ENCODE results near the gene ADAM15. TPM values are rescaled to one million over a fixed set of nuclear protein-coding genes. Genes with fewer than 3 reads are reported as not detected.

ADAM15 gene
- total RNA-seq, 1 donor from 2014 or later: 186 TPM

DNA sequence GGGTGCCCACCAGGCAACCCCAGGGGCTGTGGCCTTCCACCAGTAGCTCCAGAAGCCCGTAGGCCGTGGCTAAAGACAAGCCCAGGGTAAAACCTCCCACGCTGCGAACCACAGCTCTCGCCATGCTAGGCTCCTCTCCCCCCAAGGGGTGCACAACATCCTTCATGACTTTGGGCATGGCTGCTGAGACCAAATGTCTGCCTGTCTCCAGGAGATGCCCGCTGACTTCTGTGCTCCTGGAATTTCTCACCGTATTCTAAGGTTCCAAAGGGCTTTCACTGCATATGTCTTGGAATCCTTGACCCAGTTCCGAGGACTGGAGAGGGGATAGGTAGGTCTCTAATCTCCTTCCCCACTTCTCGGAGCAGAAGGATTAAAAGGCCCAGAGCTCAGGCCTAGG is 17.6 kb upstream of the ADAM15 start, which contains the start of the genes DCST1 and DCST2:
Gene DCST1 (plus strand): TSS at position 301 of the 400 bp plus-strand sequence. CDS start 213 bp downstream, outside the sequence.
Gene DCST2 (minus strand): TSS at position 258 of the 400 bp plus-strand sequence. CDS start 80 bp downstream, at position 178.
- H3K27me3 ChIP-seq (ENCODE audit: control insufficient read depth, insufficient read depth, low read length): no peaks in the 10 kb centered on the region
- TF ChIP-seq, protein P1, sequence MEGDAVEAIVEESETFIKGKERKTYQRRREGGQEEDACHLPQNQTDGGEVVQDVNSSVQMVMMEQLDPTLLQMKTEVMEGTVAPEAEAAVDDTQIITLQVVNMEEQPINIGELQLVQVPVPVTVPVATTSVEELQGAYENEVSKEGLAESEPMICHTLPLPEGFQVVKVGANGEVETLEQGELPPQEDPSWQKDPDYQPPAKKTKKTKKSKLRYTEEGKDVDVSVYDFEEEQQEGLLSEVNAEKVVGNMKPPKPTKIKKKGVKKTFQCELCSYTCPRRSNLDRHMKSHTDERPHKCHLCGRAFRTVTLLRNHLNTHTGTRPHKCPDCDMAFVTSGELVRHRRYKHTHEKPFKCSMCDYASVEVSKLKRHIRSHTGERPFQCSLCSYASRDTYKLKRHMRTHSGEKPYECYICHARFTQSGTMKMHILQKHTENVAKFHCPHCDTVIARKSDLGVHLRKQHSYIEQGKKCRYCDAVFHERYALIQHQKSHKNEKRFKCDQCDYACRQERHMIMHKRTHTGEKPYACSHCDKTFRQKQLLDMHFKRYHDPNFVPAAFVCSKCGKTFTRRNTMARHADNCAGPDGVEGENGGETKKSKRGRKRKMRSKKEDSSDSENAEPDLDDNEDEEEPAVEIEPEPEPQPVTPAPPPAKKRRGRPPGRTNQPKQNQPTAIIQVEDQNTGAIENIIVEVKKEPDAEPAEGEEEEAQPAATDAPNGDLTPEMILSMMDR (IDR thresholded peaks at IDR 0.05; ENCODE audit: insufficient read depth, low read length, poor library complexity, severe bottlenecking): no peak
- no peaks in the 10 kb centered on the region for H3K36me3 ChIP-seq (ENCODE audit: control insufficient read depth, insufficient read depth, low read length)
- DNase-seq (ENCODE audit: low read depth): no peak
- no peak within 1 kb of the TSS for H3K4me3 ChIP-seq (ENCODE audit: low read depth, low read length)

- no peak overlapping the region for H3K4me3 ChIP-seq (ENCODE audit: low read depth, low read length)
- DNase-seq (ENCODE audit: low read depth): no peak
- H3K36me3 ChIP-seq (ENCODE audit: control insufficient read depth, insufficient read depth, low read length): no peaks in the 10 kb centered on the region
- TF ChIP-seq, protein P1 (IDR thresholded peaks at IDR 0.05; ENCODE audit: insufficient read depth, low read length, poor library complexity, severe bottlenecking): no peak
- no peaks in the 10 kb centered on the region for H3K27me3 ChIP-seq (ENCODE audit: control insufficient read depth, insufficient read depth, low read length)
Measured at GRCh38 chr1:155034318-155035208, 16.6 kb upstream of the ADAM15 start.

DNA sequence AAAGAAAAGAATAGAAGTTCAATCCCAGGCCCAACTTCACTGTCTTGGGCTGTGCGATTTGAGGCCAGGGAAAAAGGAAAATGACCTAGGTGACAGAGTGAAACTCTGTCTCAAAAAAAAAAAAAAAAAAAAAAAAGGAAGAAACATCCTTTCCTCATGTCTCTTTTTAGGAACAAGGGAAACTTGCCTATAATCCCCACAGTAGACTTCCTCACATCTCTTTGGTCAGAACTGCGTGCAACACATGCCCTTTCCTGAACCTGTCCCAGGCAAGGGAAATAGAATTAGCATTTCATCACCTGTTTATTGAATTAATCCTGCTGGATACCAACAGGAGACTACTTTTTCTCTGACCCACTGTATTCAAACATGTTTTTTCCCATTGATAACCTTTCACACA is 15.2 kb upstream of the ADAM15 start:
- Histone ChIP-seq H3K4me3 (ENCODE audit: low read depth, low read length) (no peak overlapping the region), H3K36me3 (ENCODE audit: control insufficient read depth, insufficient read depth, low read length) (no peaks in the 10 kb centered on the region), H3K27me3 (ENCODE audit: control insufficient read depth, insufficient read depth, low read length) (no peaks in the 10 kb centered on the region)
- DNase-seq (ENCODE audit: low read depth): no peak
- TF ChIP-seq, protein P1 (IDR thresholded peaks at IDR 0.05; ENCODE audit: insufficient read depth, low read length, poor library complexity, severe bottlenecking): no peak

- H3K4me3 ChIP-seq (ENCODE audit: low read depth, low read length): no peak overlapping the region
- no peaks in the 10 kb centered on the region for H3K27me3 ChIP-seq (ENCODE audit: control insufficient read depth, insufficient read depth, low read length)
- TF ChIP-seq, protein P1 (IDR thresholded peaks at IDR 0.05; ENCODE audit: insufficient read depth, low read length, poor library complexity, severe bottlenecking): no peak
- no peaks in the 10 kb centered on the region for H3K36me3 ChIP-seq (ENCODE audit: control insufficient read depth, insufficient read depth, low read length)
- no peak for DNase-seq (ENCODE audit: low read depth)
Measured at GRCh38 chr1:155037043-155037442, 14.1 kb upstream of the ADAM15 start.

GRCh38 chr1:155037851-155038441 is 13.2 kb upstream of the ADAM15 start:
- no peak for DNase-seq (ENCODE audit: low read depth)
- H3K4me3 ChIP-seq (ENCODE audit: low read depth, low read length): no peak overlapping the region
- no peaks in the 10 kb centered on the region for H3K36me3 ChIP-seq (ENCODE audit: control insufficient read depth, insufficient read depth, low read length)
- H3K27me3 ChIP-seq (ENCODE audit: control insufficient read depth, insufficient read depth, low read length): no peaks in the 10 kb centered on the region
- TF ChIP-seq, protein P1 (IDR thresholded peaks at IDR 0.05; ENCODE audit: insufficient read depth, low read length, poor library complexity, severe bottlenecking): no peak

Data from kidney epithelial cell (primary cell).